NCI-H526 (cell line): ENCODE measurements around the gene FBXO44.

Experiments used
- DNase-seq, 2 experiments: peaks; one replicate each; lab custom pipeline; 2025; lab: John Stamatoyannopoulos, UW

FBXO44 gene

GRCh38 chr1:11659748-11660147 lies 5.1 kb downstream of the FBXO44 start:
- no peak for DNase-seq

DNA sequence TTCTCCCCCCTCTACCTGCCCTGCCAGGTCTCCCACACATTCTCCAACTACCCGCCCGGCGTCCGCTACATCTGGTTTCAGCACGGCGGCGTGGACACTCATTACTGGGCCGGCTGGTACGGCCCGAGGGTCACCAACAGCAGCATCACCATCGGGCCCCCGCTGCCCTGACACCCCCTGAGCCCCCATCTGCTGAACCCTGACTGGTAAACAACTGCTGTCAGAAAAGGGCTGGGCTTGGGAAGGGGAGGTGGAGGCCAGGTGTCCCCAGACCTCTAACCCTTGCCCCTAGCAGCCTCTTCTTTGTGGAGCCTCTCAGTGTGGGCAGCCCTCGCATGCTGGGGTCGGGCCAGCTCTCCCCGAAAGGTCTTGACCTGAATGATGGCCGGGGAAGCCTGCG lies 6.4 kb downstream of the FBXO44 start:
- no peak for DNase-seq

- DNase-seq, result peak in 1 of 2 experiments; percentile 45
These were observed 9.8 kb downstream of the FBXO44 start for GRCh38 chr1:11664336-11665065.

- DNase-seq, result no peak
These were observed 13.8 kb downstream of the FBXO44 start for GRCh38 chr1:11668516-11668915.

DNA sequence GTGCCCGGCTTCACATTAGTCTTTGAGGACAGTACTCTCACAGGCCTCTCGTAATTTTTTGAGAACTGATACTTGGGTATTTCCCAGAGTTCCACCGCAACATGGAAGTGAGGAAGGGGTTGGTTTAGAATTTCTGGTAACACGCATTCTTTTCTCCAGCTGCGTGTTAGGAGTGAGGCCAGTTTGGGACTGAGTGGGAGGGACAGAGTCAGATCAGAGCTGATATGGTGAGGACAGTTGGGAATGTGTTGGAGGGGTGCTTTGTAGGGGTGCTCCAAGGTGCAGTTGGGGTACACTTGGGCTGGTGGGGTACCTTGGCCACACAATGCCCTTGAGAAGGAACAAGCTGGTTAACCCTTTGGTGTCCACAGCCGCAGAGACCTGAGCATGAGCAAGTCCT lies 16.1 kb downstream of the FBXO44 start:
- no peak for DNase-seq

DNA sequence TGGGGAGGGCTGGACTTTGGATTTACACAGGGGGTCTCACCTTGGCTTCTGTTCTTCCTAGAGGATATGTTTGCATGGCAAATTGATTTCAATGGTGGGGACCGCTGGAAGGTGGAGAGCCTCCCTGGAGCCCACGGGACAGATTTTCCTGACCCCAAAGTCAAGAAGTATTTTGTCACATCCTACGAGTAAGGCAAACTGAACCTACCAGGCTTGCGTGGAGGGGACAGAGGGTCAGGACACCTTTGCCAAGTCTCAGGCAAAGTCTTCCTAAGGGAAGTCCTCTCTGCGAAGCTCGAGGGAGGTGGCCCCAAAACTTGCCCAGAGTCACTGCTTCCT lies 16.5 kb downstream of the FBXO44 start:
- no peak for DNase-seq

DNA sequence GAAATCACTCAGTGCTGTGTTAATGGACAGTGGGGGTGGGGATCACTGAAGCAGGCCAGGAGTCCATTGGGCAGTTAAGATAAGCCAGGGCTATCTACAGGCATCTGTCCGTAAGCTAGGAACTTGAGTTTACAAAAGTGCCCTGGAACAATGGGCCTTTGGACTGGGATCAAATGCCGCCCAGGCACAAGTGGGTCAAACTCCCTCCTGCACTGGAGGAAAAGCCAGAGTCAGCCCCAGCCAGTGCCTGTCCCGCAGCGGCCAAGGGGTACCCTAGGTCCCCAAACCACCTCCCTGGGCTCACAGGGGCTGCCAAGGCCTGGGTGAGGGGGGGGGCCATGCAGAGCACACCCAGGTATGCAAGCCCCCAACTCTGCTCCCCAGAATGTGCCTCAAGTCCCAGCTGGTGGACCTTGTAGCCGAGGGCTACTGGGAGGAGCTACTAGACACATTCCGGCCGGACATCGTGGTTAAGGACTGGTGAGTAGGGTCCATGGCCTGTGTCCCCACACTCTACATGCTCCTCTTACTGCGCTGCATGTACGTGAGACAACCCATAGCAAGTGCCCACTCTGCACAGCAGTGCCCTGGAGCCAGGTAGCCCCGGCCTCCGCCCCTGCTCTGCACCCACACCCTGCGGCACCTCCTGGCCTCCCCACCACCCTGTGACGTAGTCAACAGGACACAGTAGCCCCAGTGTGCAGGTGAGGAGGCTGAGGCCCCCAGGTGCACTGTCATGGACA lies 17.0 kb downstream of the FBXO44 start:
- no peak for DNase-seq

DNA sequence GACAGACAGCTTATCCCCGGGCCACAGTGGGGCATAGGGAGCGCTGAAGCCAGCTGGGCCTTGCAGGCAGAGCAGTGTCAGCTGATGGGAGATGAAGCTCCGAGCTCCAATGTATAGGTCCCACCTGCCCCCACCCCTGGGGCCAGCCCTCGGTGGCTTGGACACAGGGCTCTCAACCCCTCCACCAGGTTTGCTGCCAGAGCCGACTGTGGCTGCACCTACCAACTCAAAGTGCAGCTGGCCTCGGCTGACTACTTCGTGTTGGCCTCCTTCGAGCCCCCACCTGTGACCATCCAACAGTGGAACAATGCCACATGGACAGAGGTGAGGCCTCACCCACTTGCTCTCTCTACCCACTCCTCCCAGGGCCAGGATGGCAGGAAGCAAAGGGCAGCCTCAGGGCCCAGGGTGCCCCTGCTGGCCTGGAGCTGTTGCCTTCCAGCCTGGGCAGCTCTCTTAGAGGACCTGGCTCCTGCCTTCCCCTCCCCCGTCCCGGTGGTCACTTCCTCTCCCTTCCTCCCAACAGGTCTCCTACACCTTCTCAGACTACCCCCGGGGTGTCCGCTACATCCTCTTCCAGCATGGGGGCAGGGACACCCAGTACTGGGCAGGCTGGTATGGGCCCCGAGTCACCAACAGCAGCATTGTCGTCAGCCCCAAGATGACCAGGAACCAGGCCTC lies 18.6 kb downstream of the FBXO44 start:
- DNase-seq, result no peak

- no peak for DNase-seq
These were observed 19.8 kb downstream of the FBXO44 start for GRCh38 chr1:11674488-11674887.

DNA sequence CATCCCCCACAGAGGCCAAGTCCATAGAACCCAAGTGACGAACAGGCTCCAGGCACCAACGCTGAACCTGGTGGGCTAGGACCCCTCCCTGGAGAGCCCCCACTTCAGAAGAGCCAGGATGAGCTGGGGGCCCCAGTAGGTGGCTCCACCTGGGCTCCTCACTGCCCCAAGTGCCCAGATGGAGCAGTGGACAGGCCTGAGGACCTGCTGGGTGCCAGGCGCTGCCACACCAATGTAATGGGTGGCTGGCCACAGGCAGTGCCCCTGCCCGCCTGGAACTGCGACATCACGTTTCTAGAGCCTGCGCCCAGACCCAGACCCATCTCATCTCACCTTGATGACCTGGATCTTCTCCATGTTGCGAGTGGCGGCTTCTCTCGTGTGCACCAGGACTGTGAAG lies 20.6 kb downstream of the FBXO44 start:
- no peak for DNase-seq

DNA sequence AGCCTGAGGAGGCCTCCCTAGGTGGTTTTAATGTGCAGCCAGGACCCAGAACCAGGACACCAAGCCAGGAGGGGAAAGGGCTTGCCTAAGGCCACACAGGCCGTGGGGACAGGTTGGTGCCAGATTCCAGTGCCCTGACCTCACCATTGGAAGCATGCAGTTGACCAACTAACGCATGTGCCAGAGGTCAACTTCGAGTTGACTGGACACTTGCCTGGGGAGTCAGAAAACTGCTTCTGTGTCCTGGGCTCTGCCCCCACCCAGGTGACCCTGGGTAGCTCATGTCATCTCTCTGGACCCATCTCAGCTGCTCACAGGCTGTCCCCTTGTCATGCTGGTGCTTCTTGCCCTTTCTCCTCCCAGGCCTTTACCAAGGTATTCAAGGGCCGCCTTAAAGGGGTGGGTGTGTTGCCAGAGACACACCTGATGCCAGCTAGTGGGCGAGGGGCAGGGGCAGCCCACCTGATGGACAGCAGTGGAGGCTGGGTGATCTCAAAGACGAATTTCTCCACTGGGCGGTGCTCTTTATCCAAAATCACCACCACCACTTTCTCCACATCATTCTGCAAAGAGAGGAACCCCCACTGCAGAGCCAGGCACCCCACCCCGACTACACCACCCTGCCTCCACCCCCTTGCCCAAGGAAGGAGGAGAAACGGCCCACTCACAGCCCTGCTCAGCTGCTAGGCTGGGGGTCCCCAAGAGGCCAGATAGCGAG lies 21.9 kb downstream of the FBXO44 start:
- DNase-seq, result no peak

DNA sequence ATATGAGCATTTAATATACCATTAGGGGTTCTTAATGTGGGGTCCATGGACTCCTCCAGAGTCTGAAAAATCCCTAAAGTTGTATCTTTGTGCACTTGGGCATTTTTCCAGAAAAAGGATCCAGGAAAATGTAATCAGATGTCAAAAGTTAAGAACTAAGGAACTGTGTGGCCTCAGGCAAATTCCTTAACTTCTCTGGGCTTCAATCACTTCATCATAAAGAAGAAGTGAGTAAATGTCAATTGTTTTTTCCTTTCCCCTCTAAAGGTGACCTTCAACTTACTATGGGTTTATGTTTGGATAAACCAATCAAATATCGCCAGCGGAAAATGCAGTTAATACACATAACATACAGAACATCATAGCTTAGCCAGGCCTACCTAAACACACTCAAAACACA lies 23.8 kb downstream of the FBXO44 start:
- DNase-seq, result no peak

GRCh38 chr1:11680270-11681070 lies 25.8 kb downstream of the FBXO44 start:
- DNase-seq, result peak in 1 of 2 experiments; percentile 52

GRCh38 chr1:11681071-11681771 lies 26.5 kb downstream of the FBXO44 start, which contains the start of gene MAD2L2:
Gene MAD2L2, minus strand, starts transcription at chr1:11681148. Its CDS starts 547 bp downstream, at chr1:11680601.
- peak; percentile 29 to 86 for DNase-seq

DNA sequence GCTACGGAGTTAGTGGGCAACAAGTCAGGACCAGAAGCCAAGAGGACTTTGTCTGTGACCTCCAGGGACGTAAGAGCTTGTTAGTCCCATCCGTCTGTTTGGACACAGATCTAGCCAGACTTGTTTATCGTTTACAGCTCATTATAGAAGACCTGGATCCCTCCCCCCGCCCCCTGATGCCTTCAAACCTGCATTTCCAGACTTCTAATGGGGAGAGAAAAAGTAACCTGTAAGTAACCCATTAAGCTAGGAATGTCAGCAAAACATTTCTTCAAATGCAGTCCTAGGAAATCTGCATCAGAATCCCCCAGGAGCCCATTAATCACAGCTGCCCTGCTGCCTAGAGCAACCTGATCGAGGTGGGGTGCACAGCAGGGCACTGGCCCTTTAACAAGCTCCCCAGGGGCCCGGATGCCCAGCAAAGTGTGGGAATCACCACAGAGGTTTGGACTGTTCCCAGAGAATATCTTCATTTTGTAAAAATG lies 27.7 kb downstream of the FBXO44 start:
- DNase-seq, result no peak

GRCh38 chr1:11682799-11683198 lies 28.1 kb downstream of the FBXO44 start:
- DNase-seq, result no peak

- DNase-seq, result peak; percentile 75 to 79
These were observed 29.4 kb downstream of the FBXO44 start for GRCh38 chr1:11684070-11684469.

DNA sequence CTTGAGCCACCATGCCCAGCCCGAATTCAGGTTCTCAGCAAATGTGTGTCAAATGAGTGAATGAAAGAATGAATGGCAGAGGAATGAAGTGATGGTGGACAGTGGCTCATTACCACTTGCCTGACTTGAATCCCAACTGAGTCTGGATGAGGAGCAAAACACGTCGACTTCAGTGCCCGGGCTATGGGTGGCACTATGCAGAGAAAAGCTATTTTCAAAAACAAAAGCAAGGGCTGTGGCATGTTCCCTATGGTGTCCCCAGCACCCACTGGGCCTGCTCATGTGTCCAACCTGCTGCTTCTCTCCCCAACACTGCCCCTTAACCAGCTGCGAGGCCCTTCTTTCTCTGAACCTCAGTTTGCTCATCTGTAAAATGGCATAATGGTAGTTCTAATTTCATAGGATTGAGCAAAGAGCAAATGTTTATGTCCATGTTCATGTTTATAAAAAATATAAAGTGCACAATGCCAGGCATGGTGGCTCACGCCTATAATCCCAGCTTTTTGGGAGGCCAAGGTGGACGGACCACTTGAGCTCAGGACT lies 30.6 kb downstream of the FBXO44 start:
- no peak for DNase-seq

DNA sequence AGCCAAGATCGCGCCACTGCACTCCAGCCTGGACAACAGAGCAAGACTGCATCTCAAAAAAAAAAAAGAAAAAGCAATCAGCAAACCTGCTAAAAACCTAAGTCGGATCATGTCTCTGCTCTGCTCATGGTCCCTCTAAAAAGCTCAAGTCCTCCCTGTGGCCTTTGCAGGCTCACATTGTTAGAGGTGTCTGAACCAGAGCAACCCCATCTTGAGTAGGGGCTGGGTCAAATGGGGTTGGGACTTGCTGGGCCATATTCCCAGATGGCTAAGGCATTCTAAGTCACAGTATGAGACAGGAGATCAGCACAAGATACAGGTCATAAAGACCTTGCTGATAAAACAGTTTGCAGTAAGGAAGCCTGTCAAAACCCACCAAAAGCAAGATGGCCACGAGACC lies 33.8 kb downstream of the FBXO44 start:
- DNase-seq, result no peak
